ENCODE results near the gene TPD52L1. TPM values are rescaled to one million over a fixed set of nuclear protein-coding genes. Genes with fewer than 3 reads are reported as not detected.

The TPD52L1 gene
- total RNA-seq, 2 experiments from 2014 or later = not detected

DNA sequence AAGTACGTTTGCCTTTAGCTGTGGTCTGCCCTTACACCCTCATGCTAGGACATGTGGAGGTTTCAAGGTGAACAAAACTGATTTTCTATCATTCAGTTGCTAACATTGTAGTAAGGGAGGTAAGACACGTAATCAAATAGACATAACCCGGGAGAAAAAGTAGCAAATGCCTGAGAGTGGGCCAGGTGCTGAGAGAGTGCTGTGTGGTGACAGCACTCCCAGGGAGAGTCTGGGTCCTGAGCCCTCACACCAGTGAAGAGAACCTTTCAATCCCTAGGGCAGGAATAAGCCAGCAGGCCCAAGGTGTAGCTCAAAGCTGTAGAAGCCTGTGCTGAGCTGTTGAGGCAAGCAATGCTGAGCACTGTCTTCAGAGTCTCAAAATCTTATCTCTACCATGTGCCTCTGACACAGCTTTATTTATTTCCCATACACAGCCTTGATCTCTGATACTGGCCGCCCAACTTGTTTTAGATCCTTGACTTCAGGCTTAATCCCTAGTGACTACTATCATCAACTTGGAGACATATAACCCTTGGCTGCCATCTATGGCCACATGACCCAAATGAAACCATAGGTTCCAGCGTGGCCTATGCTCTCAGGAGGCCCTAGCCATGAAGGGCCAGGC is 55.2 kb downstream of the TPD52L1 start:
- H3K27me3 Mint-ChIP-seq = no peaks in the 10 kb centered on the region
- CTCF ChIA-PET = no interaction called here
- POLR2A ChIA-PET = no interaction called here
- H3K4me3 Mint-ChIP-seq = no peak overlapping the region
- no peak overlapping the region for H3K27ac Mint-ChIP-seq
- H3K36me3 Mint-ChIP-seq (ENCODE audit: low read depth) = no peaks in the 10 kb centered on the region
- H3K4me1 Mint-ChIP-seq = no peaks in the 10 kb centered on the region
- no peak for DNase-seq
- H3K9me3 Mint-ChIP-seq = no peaks in the 10 kb centered on the region

DNA sequence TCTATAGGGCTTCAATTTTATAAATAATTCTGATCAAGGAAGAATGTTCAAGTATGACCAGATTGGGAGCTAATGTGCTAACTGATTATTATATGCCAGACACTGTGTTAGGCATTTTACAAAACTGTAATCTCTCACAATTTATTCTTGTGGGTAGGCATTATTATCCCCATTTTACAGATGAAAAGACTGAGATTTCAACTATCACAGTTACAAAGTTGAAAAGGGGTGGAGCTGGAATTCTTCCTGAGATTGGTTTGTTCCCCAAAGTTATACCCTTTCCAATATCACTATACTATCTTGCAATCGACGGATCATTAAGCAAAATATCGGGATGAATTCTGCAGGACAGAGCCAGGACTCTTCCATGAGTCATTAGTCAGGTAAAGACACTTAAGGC is 57.1 kb downstream of the TPD52L1 start:
- ChIA-PET POLR2A (no interaction called here), CTCF (interaction anchor here (1.1 kb wide), 1 partner anchor 19 kb away, joined by 3 read pairs; no protein-coding TSS in a partner anchor)
- Mint-ChIP-seq H3K9me3 (no peaks in the 10 kb centered on the region), H3K4me1 (no peaks in the 10 kb centered on the region), H3K27me3 (peaks cover 5% of the 10 kb centered on the region), H3K27ac (no peak overlapping the region), H3K4me3 (no peak overlapping the region), H3K36me3 (ENCODE audit: low read depth) (no peaks in the 10 kb centered on the region)
- DNase-seq = no peak

DNA sequence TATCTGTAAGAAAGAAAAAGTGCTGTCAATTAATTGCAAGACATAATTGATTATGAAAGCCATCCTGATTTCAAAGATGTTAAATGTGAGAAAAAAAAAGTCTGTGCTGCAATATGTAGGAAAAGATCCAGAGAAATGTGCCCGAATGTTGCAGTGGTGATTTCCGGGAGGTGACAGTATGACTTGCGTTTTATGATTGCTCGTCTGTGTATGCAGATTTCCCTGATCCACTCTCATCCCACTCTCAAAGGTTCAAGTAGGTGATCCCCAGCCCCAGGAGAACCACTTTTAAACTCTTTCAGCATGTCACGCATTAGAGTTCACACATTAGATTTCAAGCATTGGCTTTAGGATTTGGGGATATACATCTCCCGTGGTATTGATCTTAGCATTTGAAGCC is 57.8 kb downstream of the TPD52L1 start:
- CTCF ChIA-PET = interaction anchor here (0.5 kb wide), 1 partner anchor 778 kb away, joined by 3 read pairs; no protein-coding TSS in a partner anchor

GRCh38 chr6:125212377-125212776 is 58.8 kb downstream of the TPD52L1 start:
- Mint-ChIP-seq H3K27ac (no peak overlapping the region), H3K36me3 (ENCODE audit: low read depth) (no peaks in the 10 kb centered on the region), H3K4me1 (no peaks in the 10 kb centered on the region), H3K4me3 (no peak overlapping the region), H3K9me3 (no peaks in the 10 kb centered on the region), H3K27me3 (peaks cover 5% of the 10 kb centered on the region)
- POLR2A ChIA-PET = no interaction called here
- CTCF ChIA-PET = no interaction called here
- DNase-seq = no peak

More for the DNA sequence above, 57.8 kb downstream of the TPD52L1 start:
- H3K27me3 Mint-ChIP-seq = peaks cover 5% of the 10 kb centered on the region
- DNase-seq = no peak
- no peaks in the 10 kb centered on the region for H3K4me1 Mint-ChIP-seq
- no peaks in the 10 kb centered on the region for H3K9me3 Mint-ChIP-seq
- H3K36me3 Mint-ChIP-seq (ENCODE audit: low read depth) = no peaks in the 10 kb centered on the region
- H3K4me3 Mint-ChIP-seq = no peak overlapping the region
- POLR2A ChIA-PET = no interaction called here
- H3K27ac Mint-ChIP-seq = no peak overlapping the region

DNA sequence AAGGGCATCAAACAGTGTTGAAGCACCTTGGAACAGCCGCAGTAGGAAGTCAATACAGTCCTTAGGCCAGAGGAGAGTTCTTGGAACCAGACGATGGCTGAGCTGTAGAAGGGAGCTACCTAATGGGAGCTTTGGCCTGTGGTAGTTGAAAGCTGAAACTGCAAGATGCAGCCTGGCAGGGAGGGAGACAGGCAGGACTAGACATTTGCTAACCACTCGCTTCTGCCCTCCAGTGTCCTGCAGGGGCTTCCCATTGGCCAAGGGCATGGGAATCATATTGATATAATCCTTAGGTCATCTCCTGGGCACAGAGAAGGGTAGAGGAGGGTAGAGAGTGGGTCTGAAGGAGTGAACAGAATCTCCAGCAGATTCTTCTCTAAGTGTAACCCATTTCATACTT is 60.4 kb downstream of the TPD52L1 start:
- no peak for DNase-seq
- H3K4me3 Mint-ChIP-seq = no peak overlapping the region
- no peaks in the 10 kb centered on the region for H3K4me1 Mint-ChIP-seq
- no peaks in the 10 kb centered on the region for H3K9me3 Mint-ChIP-seq
- CTCF ChIA-PET = no interaction called here
- H3K27me3 Mint-ChIP-seq = peaks cover 11% of the 10 kb centered on the region
- H3K36me3 Mint-ChIP-seq (ENCODE audit: low read depth) = no peaks in the 10 kb centered on the region
- POLR2A ChIA-PET = no interaction called here
- no peak overlapping the region for H3K27ac Mint-ChIP-seq

DNA sequence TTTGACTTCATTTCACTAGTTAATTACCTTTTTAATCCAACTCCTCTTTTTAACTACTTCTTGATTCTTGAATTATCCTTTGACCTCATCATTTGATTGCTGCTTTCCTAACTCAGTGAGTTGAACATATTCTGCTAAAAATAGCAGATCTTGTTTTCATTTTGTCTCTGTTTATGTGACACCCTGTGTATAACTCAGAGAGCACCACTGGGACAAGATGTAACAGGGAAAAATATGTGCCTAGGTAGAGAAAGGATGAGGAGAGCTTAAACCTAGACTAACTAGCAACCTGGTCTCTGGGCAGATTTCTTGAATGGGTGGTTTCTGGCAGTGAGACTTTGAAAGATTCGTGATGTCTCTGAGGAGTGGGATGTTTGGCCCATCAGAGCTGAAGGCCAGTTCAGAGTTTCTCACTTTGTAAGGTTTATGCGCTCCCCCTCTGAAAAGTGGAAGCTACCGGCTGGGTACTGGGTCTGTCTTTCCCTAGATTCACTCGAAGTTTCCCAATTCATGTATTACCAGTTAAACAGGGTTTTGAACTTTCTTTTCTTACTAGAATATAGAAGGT is 61.8 kb downstream of the TPD52L1 start:
- ChIA-PET POLR2A (no interaction called here), CTCF (no interaction called here)
- H3K9me3 Mint-ChIP-seq = no peaks in the 10 kb centered on the region
- H3K36me3 Mint-ChIP-seq (ENCODE audit: low read depth) = no peaks in the 10 kb centered on the region
- H3K4me3 Mint-ChIP-seq = no peak overlapping the region
- no peak for DNase-seq
- H3K4me1 Mint-ChIP-seq = no peaks in the 10 kb centered on the region
- no peak overlapping the region for H3K27ac Mint-ChIP-seq
- peaks cover 11% of the 10 kb centered on the region for H3K27me3 Mint-ChIP-seq

- Mint-ChIP-seq H3K4me3 (no peak overlapping the region), H3K4me1 (no peaks in the 10 kb centered on the region), H3K27me3 (peaks cover 11% of the 10 kb centered on the region), H3K9me3 (no peaks in the 10 kb centered on the region), H3K27ac (no peak overlapping the region), H3K36me3 (ENCODE audit: low read depth) (no peaks in the 10 kb centered on the region)
- CTCF ChIA-PET = no interaction called here
- POLR2A ChIA-PET = no interaction called here
- no peak for DNase-seq
Observed at GRCh38 chr6:125216015-125216414, 62.4 kb downstream of the TPD52L1 start.

- Mint-ChIP-seq H3K9me3 (no peaks in the 10 kb centered on the region), H3K4me1 (no peaks in the 10 kb centered on the region), H3K27me3 (peaks cover 11% of the 10 kb centered on the region), H3K27ac (no peak overlapping the region), H3K36me3 (ENCODE audit: low read depth) (no peaks in the 10 kb centered on the region), H3K4me3 (no peak overlapping the region)
- CTCF ChIA-PET = no interaction called here
- POLR2A ChIA-PET = no interaction called here
- no peak for DNase-seq
Observed at GRCh38 chr6:125217369-125217768, 63.8 kb downstream of the TPD52L1 start.

DNA sequence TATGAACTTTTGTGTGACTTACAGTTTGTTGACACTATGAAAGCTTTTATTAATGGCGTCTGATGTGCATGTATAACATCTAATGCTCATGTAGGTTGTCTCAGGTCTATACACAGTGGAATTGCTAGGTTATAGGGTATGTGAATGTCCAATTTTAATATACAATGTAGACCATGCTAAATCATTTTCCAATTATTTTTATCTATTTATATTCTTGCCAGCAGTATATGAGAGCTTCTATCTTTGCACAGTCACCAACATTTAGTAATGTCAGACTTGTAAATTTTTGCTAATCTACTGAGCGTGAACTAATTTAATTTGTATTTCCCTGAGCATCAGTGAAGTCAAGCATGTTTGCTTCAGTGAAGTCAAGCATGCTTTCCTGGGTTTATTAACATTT is 64.4 kb downstream of the TPD52L1 start:
- Mint-ChIP-seq H3K36me3 (ENCODE audit: low read depth) (no peaks in the 10 kb centered on the region), H3K27me3 (peaks cover 11% of the 10 kb centered on the region), H3K4me1 (no peaks in the 10 kb centered on the region), H3K27ac (no peak overlapping the region), H3K4me3 (no peak overlapping the region), H3K9me3 (no peaks in the 10 kb centered on the region)
- POLR2A ChIA-PET = no interaction called here
- CTCF ChIA-PET = no interaction called here
- no peak for DNase-seq

GRCh38 chr6:125219361-125219895 is 65.9 kb downstream of the TPD52L1 start:
- CTCF ChIA-PET = no interaction called here

GRCh38 chr6:125220712-125221111 is 67.1 kb downstream of the TPD52L1 start:
- CTCF ChIA-PET = no interaction called here
- no peak for DNase-seq
- Mint-ChIP-seq H3K27ac (no peak overlapping the region), H3K4me3 (no peak overlapping the region), H3K36me3 (ENCODE audit: low read depth) (no peaks in the 10 kb centered on the region), H3K27me3 (peaks cover 6% of the 10 kb centered on the region), H3K9me3 (no peaks in the 10 kb centered on the region), H3K4me1 (no peaks in the 10 kb centered on the region)
- POLR2A ChIA-PET = no interaction called here

More at GRCh38 chr6:125219361-125219895, 65.9 kb downstream of the TPD52L1 start:
- Mint-ChIP-seq H3K36me3 (ENCODE audit: low read depth) (no peaks in the 10 kb centered on the region), H3K9me3 (no peaks in the 10 kb centered on the region), H3K4me1 (no peaks in the 10 kb centered on the region), H3K27me3 (peaks cover 11% of the 10 kb centered on the region), H3K27ac (no peak overlapping the region), H3K4me3 (no peak overlapping the region)
- no peak for DNase-seq
- POLR2A ChIA-PET = no interaction called here

- Mint-ChIP-seq H3K27me3 (peaks cover 8% of the 10 kb centered on the region), H3K4me3 (no peak overlapping the region), H3K27ac (no peak overlapping the region), H3K36me3 (ENCODE audit: low read depth) (no peaks in the 10 kb centered on the region), H3K4me1 (no peaks in the 10 kb centered on the region), H3K9me3 (no peaks in the 10 kb centered on the region)
- ChIA-PET POLR2A (no interaction called here), CTCF (interaction anchor here (0.6 to 0.7 kb wide), 2 partner anchors 15 to 30 kb away, joined by 3 read pairs; no protein-coding TSS in a partner anchor)
- no peak for DNase-seq
Observed at GRCh38 chr6:125222531-125223455, 69.2 kb downstream of the TPD52L1 start.

- POLR2A ChIA-PET = no interaction called here
- H3K27ac Mint-ChIP-seq = no peak overlapping the region
- CTCF ChIA-PET = no interaction called here
- no peak overlapping the region for H3K4me3 Mint-ChIP-seq
- H3K27me3 Mint-ChIP-seq = peaks cover 1% of the 10 kb centered on the region
- H3K9me3 Mint-ChIP-seq = no peaks in the 10 kb centered on the region
- H3K4me1 Mint-ChIP-seq = no peaks in the 10 kb centered on the region
- no peaks in the 10 kb centered on the region for H3K36me3 Mint-ChIP-seq (ENCODE audit: low read depth)
- no peak for DNase-seq
Observed at GRCh38 chr6:125224231-125224861, 70.8 kb downstream of the TPD52L1 start.

Measured in activated CD4-positive, alpha-beta memory T cell treated with anti-CD3 and anti-CD28 coated beads, Interleukin-2, amount 10 ng/mL, durations not matched to agents 7 days and 5 days (primary cell).